PC-3 (cell line): ENCODE results near the gene KCTD11.

Source experiments
- CTCF ChIP-seq: fragments of 300-600 bp; sonication (generic); conservative IDR thresholded peaks from 2 replicates; pipeline ENCODE4 v1.5.1; 2017; ENCODE audit warnings: antibody characterized with exemption, low read depth, mild to moderate bottlenecking, low read length
- EZH2phosphoT487 ChIP-seq: fragments of 300-600 bp; sonication (generic); IDR thresholded peaks from 2 replicates; pipeline ENCODE4 v1.6.1; 2018; ENCODE audit warnings: mild to moderate bottlenecking, antibody characterized with exemption, low read length, borderline replicate concordance

DNA sequence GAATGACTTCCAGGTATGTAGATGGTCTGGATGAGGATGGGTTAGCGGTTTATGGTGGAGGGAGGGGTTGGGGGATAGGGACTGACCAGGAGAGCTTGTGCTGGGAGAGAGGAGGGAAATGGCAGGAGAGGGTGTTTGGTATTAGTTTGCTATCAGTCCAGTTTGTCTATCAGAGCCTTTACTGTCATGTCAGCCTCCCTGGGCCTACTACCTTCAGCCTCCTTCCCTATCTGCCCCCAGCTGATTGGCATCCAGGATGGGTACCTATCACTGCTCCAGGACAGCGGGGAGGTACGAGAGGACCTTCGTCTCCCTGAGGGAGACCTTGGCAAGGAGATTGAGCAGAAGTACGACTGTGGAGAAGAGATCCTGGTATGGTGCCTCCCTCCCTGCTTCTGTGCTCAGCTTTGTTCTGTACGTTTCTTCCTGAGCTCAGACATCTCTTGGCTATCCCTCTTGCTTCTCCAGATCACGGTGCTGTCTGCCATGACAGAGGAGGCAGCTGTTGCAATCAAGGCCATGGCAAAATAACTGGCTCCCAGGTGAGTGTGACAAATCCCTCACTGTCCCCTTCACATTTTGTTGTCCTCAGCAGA, 40.8 kb upstream of the KCTD11 start:
- no peak for TF ChIP-seq CTCF
- no peak for TF ChIP-seq EZH2phosphoT487
